Activated naive CD4-positive, alpha-beta T cell treated with anti-CD3 and anti-CD28 coated beads, Interleukin-2, amount 50 U/mL, for 24 hours (primary cell): ENCODE results near the gene ITPA.

Experiments
- H3K27ac Mint-ChIP-seq: one replicate; pipeline ENCODE4 v1.8.0; 2021; ENCODE audit warnings: mild to moderate bottlenecking, mixed read lengths
- H3K27me3 Mint-ChIP-seq: one replicate; pipeline ENCODE4 v1.8.0; 2021; ENCODE audit warnings: mixed read lengths
- H3K36me3 Mint-ChIP-seq: one replicate; pipeline ENCODE4 v1.8.0; 2021; ENCODE audit warnings: mixed read lengths
- H3K4me1 Mint-ChIP-seq: one replicate; pipeline ENCODE4 v1.8.0; 2021; ENCODE audit warnings: mixed read lengths
- H3K4me3 Mint-ChIP-seq: one replicate; pipeline ENCODE4 v1.8.0; 2021; ENCODE audit warnings: mild to moderate bottlenecking, mixed read lengths
- H3K9me3 Mint-ChIP-seq: one replicate; pipeline ENCODE4 v1.8.0; 2021; ENCODE audit warnings: mixed read lengths

ITPA gene

GRCh38 chr20:3227936-3228749, 18.8 kb downstream of the ITPA start:
- Mint-ChIP-seq H3K27ac (no peak overlapping the region), H3K36me3 (no peaks in the 10 kb centered on the region), H3K9me3 (no peaks in the 10 kb centered on the region), H3K27me3 (no peaks in the 10 kb centered on the region), H3K4me1 (peaks cover 6% of the 10 kb centered on the region), H3K4me3 (no peak overlapping the region)

GRCh38 chr20:3228750-3229032, 19.4 kb downstream of the ITPA start:
- peaks cover under 1% of the 10 kb centered on the region for H3K4me1 Mint-ChIP-seq
- no peak overlapping the region for H3K27ac Mint-ChIP-seq
- H3K36me3 Mint-ChIP-seq = no peaks in the 10 kb centered on the region
- H3K27me3 Mint-ChIP-seq = no peaks in the 10 kb centered on the region
- H3K9me3 Mint-ChIP-seq = no peaks in the 10 kb centered on the region
- H3K4me3 Mint-ChIP-seq = no peak overlapping the region

GRCh38 chr20:3229158-3229557, 19.9 kb downstream of the ITPA start:
- Mint-ChIP-seq H3K36me3 (no peaks in the 10 kb centered on the region), H3K27ac (no peak overlapping the region), H3K4me3 (no peak overlapping the region), H3K9me3 (no peaks in the 10 kb centered on the region), H3K4me1 (no peaks in the 10 kb centered on the region), H3K27me3 (no peaks in the 10 kb centered on the region)

GRCh38 chr20:3229798-3230197, 20.5 kb downstream of the ITPA start:
- no peak overlapping the region for H3K27ac Mint-ChIP-seq
- no peaks in the 10 kb centered on the region for H3K36me3 Mint-ChIP-seq
- H3K4me1 Mint-ChIP-seq = no peaks in the 10 kb centered on the region
- no peak overlapping the region for H3K4me3 Mint-ChIP-seq
- H3K27me3 Mint-ChIP-seq = no peaks in the 10 kb centered on the region
- H3K9me3 Mint-ChIP-seq = no peaks in the 10 kb centered on the region

GRCh38 chr20:3231116-3231515, 21.8 kb downstream of the ITPA start:
- Mint-ChIP-seq H3K27ac (no peak overlapping the region), H3K4me1 (no peaks in the 10 kb centered on the region), H3K36me3 (no peaks in the 10 kb centered on the region), H3K4me3 (no peak overlapping the region), H3K9me3 (no peaks in the 10 kb centered on the region), H3K27me3 (peaks cover 6% of the 10 kb centered on the region)

GRCh38 chr20:3231889-3232588, 22.7 kb downstream of the ITPA start:
- H3K9me3 Mint-ChIP-seq = no peaks in the 10 kb centered on the region

GRCh38 chr20:3233131-3233990, 24.1 kb downstream of the ITPA start:
- H3K27me3 Mint-ChIP-seq = peaks cover 21% of the 10 kb centered on the region
- no peaks in the 10 kb centered on the region for H3K36me3 Mint-ChIP-seq
- no peak overlapping the region for H3K27ac Mint-ChIP-seq
- H3K9me3 Mint-ChIP-seq = no peaks in the 10 kb centered on the region
- no peak overlapping the region for H3K4me3 Mint-ChIP-seq
- no peaks in the 10 kb centered on the region for H3K4me1 Mint-ChIP-seq

More at GRCh38 chr20:3231889-3232588, 22.7 kb downstream of the ITPA start:
- Mint-ChIP-seq H3K27ac (no peak overlapping the region), H3K36me3 (no peaks in the 10 kb centered on the region), H3K4me3 (no peak overlapping the region), H3K4me1 (no peaks in the 10 kb centered on the region), H3K27me3 (peaks cover 14% of the 10 kb centered on the region)

GRCh38 chr20:3233991-3234498, 24.7 kb downstream of the ITPA start:
- H3K36me3 Mint-ChIP-seq = no peaks in the 10 kb centered on the region
- no peaks in the 10 kb centered on the region for H3K9me3 Mint-ChIP-seq
- no peaks in the 10 kb centered on the region for H3K4me1 Mint-ChIP-seq
- peaks cover 21% of the 10 kb centered on the region for H3K27me3 Mint-ChIP-seq
- no peak overlapping the region for H3K4me3 Mint-ChIP-seq
- no peak overlapping the region for H3K27ac Mint-ChIP-seq

- Mint-ChIP-seq H3K36me3 (no peaks in the 10 kb centered on the region), H3K4me1 (peaks cover 9% of the 10 kb centered on the region), H3K9me3 (no peaks in the 10 kb centered on the region), H3K27me3 (peaks cover 27% of the 10 kb centered on the region), H3K4me3 (no peak overlapping the region), H3K27ac (no peak overlapping the region)
Measured at GRCh38 chr20:3235666-3236324, 26.5 kb downstream of the ITPA start.

- Mint-ChIP-seq H3K27ac (no peak overlapping the region), H3K9me3 (no peaks in the 10 kb centered on the region), H3K4me1 (peaks cover 12% of the 10 kb centered on the region), H3K36me3 (no peaks in the 10 kb centered on the region), H3K4me3 (peak overlapping the region; percentile 11), H3K27me3 (peaks cover 32% of the 10 kb centered on the region)
Measured at GRCh38 chr20:3237011-3237957, 28.0 kb downstream of the ITPA start.

- peaks cover 34% of the 10 kb centered on the region for H3K27me3 Mint-ChIP-seq
- no peaks in the 10 kb centered on the region for H3K36me3 Mint-ChIP-seq
- H3K4me3 Mint-ChIP-seq = peak overlapping the region; percentile 58
- H3K4me1 Mint-ChIP-seq = peaks cover 12% of the 10 kb centered on the region
- H3K9me3 Mint-ChIP-seq = no peaks in the 10 kb centered on the region
- H3K27ac Mint-ChIP-seq = no peak overlapping the region
Measured at GRCh38 chr20:3237958-3238615, 28.8 kb downstream of the ITPA start.

GRCh38 chr20:3238616-3239025, 29.3 kb downstream of the ITPA start:
- peaks cover 34% of the 10 kb centered on the region for H3K27me3 Mint-ChIP-seq
- H3K36me3 Mint-ChIP-seq = no peaks in the 10 kb centered on the region
- peak overlapping the region; percentile 71 for H3K4me3 Mint-ChIP-seq
- H3K27ac Mint-ChIP-seq = no peak overlapping the region
- H3K9me3 Mint-ChIP-seq = no peaks in the 10 kb centered on the region
- peaks cover 12% of the 10 kb centered on the region for H3K4me1 Mint-ChIP-seq

GRCh38 chr20:3239026-3239866, 29.9 kb downstream of the ITPA start, which contains the start of gene SLC4A11:
TSS of gene SLC4A11 (minus strand) at chr20:3239190. CDS start at chr20:3239137, 53 bp downstream.
- H3K27ac Mint-ChIP-seq = no peak within 1 kb of the TSS
- H3K36me3 Mint-ChIP-seq = no peaks in the 10 kb centered on the region
- no peaks in the 10 kb centered on the region for H3K9me3 Mint-ChIP-seq
- H3K27me3 Mint-ChIP-seq = peaks cover 36% of the 10 kb centered on the region
- peak within 1 kb of the TSS; percentile 85 for H3K4me3 Mint-ChIP-seq
- peaks cover 12% of the 10 kb centered on the region for H3K4me1 Mint-ChIP-seq
